ENCODE measurements around the gene LAMA4.

GRCh38 chr6:112224088-112224487 lies 30.3 kb downstream of the LAMA4 start:
- TF ChIP-seq FOXK2 (IDR thresholded peaks at IDR 0.05) (no peak), SP1 (IDR thresholded peaks at IDR 0.05) (no peak), FOXM1 (IDR thresholded peaks at IDR 0.05; ENCODE audit: borderline replicate concordance) (no peak), NFRKB (IDR thresholded peaks at IDR 0.05) (no peak), TARDBP (IDR thresholded peaks at IDR 0.05) (no peak), LEF1 (IDR thresholded peaks at IDR 0.05; ENCODE audit: borderline replicate concordance) (no peak), BHLHE40 (IDR thresholded peaks at IDR 0.05; ENCODE audit: borderline replicate concordance) (no peak), FOXA1 (IDR thresholded peaks at IDR 0.05) (no peak), SUZ12 (IDR thresholded peaks at IDR 0.05) (no peak), ZNF384 (IDR thresholded peaks at IDR 0.05) (no peak)

Measured in HEK293T (cell line).